Mesendoderm (in vitro differentiated cells): Measurements from ENCODE around the gene GPBP1L1.

ENCODE experiments used
- DNase-seq: peaks from one replicate; pipeline ENCODE4 v3.0.0; 2013
- H2AK5ac ChIP-seq: 2 replicates; pipeline ENCODE4 v1.6.1; 2013; ENCODE audit warnings: low read length, inconsistent platforms
- H2BK120ac ChIP-seq: 2 replicates; pipeline ENCODE4 v1.6.1; 2013; ENCODE audit warnings: low read depth, mild to moderate bottlenecking, low read length, moderate library complexity, mixed read lengths
- H2BK15ac ChIP-seq: replicated peaks from 2 replicates; pipeline ENCODE4 v1.6.1; 2013; ENCODE audit warnings: low read depth, mild to moderate bottlenecking, moderate library complexity
- H2BK5ac ChIP-seq: 2 replicates; pipeline ENCODE4 v1.6.1; 2013; ENCODE audit warnings: low read length, inconsistent platforms
- H3K18ac ChIP-seq: 2 replicates; pipeline ENCODE4 v1.6.1; 2013; ENCODE audit warnings: mild to moderate bottlenecking, low read length, mixed read lengths
- H3K23ac ChIP-seq: one replicate; pipeline ENCODE4 v1.6.1; 2013; ENCODE audit warnings: low read length
- H3K27ac ChIP-seq: 2 replicates; pipeline ENCODE4 v1.5.1; 2013; ENCODE audit warnings: low read depth, mild to moderate bottlenecking, inconsistent platforms, low read length, moderate library complexity
- H3K27me3 ChIP-seq: 2 replicates; pipeline ENCODE4 v1.6.1; 2013; ENCODE audit warnings: low read length, control low read depth, mild to moderate bottlenecking, inconsistent platforms; ENCODE audit not compliant: insufficient read depth, poor library complexity
- H3K36me3 ChIP-seq: 2 replicates; pipeline ENCODE4 v1.6.1; 2013; ENCODE audit warnings: low read length, inconsistent platforms; ENCODE audit not compliant: control insufficient read depth, insufficient read depth
- H3K4ac ChIP-seq: one replicate; pipeline ENCODE4 v1.6.1; 2013; ENCODE audit warnings: low read depth, mild to moderate bottlenecking, low read length, moderate library complexity
- H3K4me1 ChIP-seq: 2 replicates; pipeline ENCODE4 v1.6.1; 2013; ENCODE audit warnings: low read depth, low read length, inconsistent platforms; ENCODE audit not compliant: control insufficient read depth
- H3K4me2 ChIP-seq: 2 replicates; pipeline ENCODE4 v1.6.1; 2013; ENCODE audit warnings: low read length
- H3K4me3 ChIP-seq: 2 replicates; pipeline ENCODE4 v1.5.1; 2013; ENCODE audit warnings: mild to moderate bottlenecking, low read length
- H3K56ac ChIP-seq: one replicate; pipeline ENCODE4 v1.6.1; 2013; ENCODE audit warnings: low read length
- H3K79me1 ChIP-seq: 2 replicates; pipeline ENCODE4 v1.6.1; 2013; ENCODE audit warnings: low read length, inconsistent platforms
- H3K79me2 ChIP-seq: 2 replicates; pipeline ENCODE4 v1.6.1; 2013; ENCODE audit warnings: mild to moderate bottlenecking, low read length; ENCODE audit not compliant: control insufficient read depth, insufficient read depth
- H3K9ac ChIP-seq: 2 replicates; pipeline ENCODE4 v1.6.1; 2013; ENCODE audit warnings: low read length, inconsistent platforms
- H4K5ac ChIP-seq: one replicate; pipeline ENCODE4 v1.6.1; 2013; ENCODE audit warnings: low read length
- H4K8ac ChIP-seq: one replicate; pipeline ENCODE4 v1.6.1; 2013; ENCODE audit warnings: low read depth, mild to moderate bottlenecking, control low read depth, low read length, moderate library complexity
- WGBS: extraction: QIAGEN DNeasy Blood & Tissue Kit; methylation state at CpG from one replicate; pipeline ENCODE4 v1.1.7; 2013; ENCODE audit warnings: low lambda C conversion rate, missing lambda C conversion rate; ENCODE audit not compliant: insufficient coverage; ENCODE audit errors: extremely low coverage; 5-methylcytosine and 5-hydroxymethylcytosine counted together

GPBP1L1 gene

DNA sequence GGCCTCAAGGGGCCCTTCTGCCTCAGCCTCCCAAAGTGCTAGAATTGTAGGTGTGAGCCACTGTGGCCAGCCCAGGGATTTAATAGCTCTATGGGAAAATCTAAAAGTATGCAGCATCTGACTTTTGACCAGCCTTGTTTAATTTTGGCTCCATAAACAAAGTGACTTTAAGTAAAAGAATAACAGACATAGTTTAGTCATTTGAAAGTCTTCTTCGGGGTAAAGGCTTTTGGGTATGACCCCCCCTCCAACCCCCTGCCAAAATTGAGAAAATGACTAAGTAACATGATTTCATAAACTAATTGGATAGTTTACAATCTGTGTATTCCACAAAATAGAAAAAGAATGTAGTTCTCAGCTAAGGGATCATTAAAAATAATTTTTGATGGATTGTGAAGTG is 17.0 kb downstream of the GPBP1L1 start:
- H3K36me3 ChIP-seq = no peaks in the 10 kb centered on the region
- DNase-seq = no peak

DNA sequence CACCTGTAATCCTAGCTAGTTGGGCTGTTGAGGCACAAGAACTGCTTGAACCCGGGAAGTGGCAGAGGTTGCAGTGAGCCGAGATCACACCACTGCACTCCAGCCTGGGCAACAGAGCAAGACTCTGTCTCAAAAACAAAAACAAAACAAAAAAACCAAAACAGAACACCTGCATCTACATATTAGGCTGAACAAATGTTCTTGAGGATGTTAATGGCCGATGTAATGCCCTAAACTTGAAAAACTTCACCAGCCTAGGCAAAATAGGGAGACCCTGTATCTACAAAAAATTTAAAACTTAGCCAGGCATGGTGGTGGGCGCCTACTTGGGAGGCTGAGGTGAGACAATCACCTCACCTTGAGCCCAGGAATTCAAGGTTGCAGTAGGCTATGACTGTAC is 17.8 kb downstream of the GPBP1L1 start:
- H3K79me2 ChIP-seq = peaks cover 77% of the 10 kb centered on the region
- no peak overlapping the region for H3K4me3 ChIP-seq
- H3K9ac ChIP-seq = no peak overlapping the region
- H3K4me2 ChIP-seq = no peak overlapping the region
- WGBS = no CpG with 5 or more reads among the region's 4 CpGs
- H3K27ac ChIP-seq = no peak overlapping the region
- H3K79me1 ChIP-seq = peaks cover 7% of the 10 kb centered on the region
- no peak overlapping the region for H4K8ac ChIP-seq
- H3K27me3 ChIP-seq = no peaks in the 10 kb centered on the region
- H3K4me1 ChIP-seq = no peaks in the 10 kb centered on the region
- no peak overlapping the region for H2AK5ac ChIP-seq
- no peak overlapping the region for H2BK15ac ChIP-seq
- H3K36me3 ChIP-seq = no peaks in the 10 kb centered on the region
- no peak overlapping the region for H3K23ac ChIP-seq
- H2BK120ac ChIP-seq = no peak overlapping the region
- no peak overlapping the region for H3K18ac ChIP-seq
- H3K56ac ChIP-seq = no peak overlapping the region
- no peak overlapping the region for H3K4ac ChIP-seq
- no peak overlapping the region for H2BK5ac ChIP-seq
- DNase-seq = no peak
- H4K5ac ChIP-seq = no peak overlapping the region

More for the DNA sequence above, 17.0 kb downstream of the GPBP1L1 start:
- Histone ChIP-seq H3K79me2 (peaks cover 79% of the 10 kb centered on the region), H4K5ac (no peak overlapping the region), H3K4me2 (no peak overlapping the region), H3K18ac (no peak overlapping the region), H3K27me3 (no peaks in the 10 kb centered on the region), H3K79me1 (peaks cover 10% of the 10 kb centered on the region), H3K4ac (no peak overlapping the region), H3K27ac (no peak overlapping the region), H3K4me3 (no peak overlapping the region), H3K23ac (no peak overlapping the region), H2AK5ac (no peak overlapping the region), H2BK5ac (no peak overlapping the region), H3K9ac (no peak overlapping the region), H3K4me1 (no peaks in the 10 kb centered on the region), H4K8ac (no peak overlapping the region), H2BK120ac (no peak overlapping the region), H2BK15ac (no peak overlapping the region), H3K56ac (no peak overlapping the region)
- no CpG with 5 or more reads among the region's 1 CpG for WGBS

DNA sequence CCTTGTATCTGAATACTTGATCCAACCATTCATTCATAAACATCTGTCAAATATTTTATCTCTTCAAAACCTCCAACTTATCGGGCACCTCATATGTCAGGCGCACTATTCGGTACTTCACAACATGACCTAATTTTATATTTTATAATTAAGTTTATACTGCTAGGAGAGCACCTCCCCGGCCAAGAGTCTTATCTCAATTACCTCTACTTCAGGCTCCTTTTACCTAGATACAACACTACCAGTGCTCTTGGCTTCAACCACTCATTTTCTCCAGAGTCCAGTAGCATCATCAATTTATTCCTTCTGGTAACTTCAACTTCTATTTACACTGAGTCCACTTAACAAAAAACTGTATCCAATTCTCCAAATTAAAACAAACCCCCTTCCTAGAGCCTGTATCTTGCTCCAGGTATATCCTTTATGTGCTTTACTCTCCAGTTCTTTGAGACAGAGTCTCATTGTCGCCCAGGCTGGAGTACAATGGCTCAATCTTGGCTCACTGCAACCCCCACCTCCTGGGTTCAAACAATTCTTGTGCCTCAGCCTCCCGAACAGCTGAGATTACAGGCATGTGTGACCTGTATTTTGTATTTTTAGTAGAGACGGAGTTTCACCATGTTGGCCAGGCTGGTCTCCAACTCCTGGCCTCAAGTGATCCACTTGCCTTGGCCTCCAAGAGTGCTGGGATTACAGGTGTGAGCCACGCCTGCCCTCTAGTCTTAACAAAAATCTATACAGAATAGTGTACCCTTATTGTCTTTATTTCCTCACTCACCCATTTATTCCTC is 18.8 kb downstream of the GPBP1L1 start:
- 100% methylated on average over 3 of the region's 8 CpGs for WGBS
- Histone ChIP-seq H4K5ac (no peak overlapping the region), H3K27ac (no peak overlapping the region), H3K4me3 (no peak overlapping the region), H2AK5ac (no peak overlapping the region), H3K79me2 (peaks cover 75% of the 10 kb centered on the region), H3K23ac (no peak overlapping the region), H3K36me3 (no peaks in the 10 kb centered on the region), H3K4ac (no peak overlapping the region), H3K9ac (no peak overlapping the region), H2BK120ac (no peak overlapping the region), H3K4me2 (no peak overlapping the region), H3K4me1 (no peaks in the 10 kb centered on the region), H3K18ac (no peak overlapping the region), H2BK15ac (no peak overlapping the region), H3K79me1 (peaks cover 4% of the 10 kb centered on the region), H3K27me3 (no peaks in the 10 kb centered on the region), H3K56ac (no peak overlapping the region), H4K8ac (no peak overlapping the region), H2BK5ac (no peak overlapping the region)
- no peak for DNase-seq

DNA sequence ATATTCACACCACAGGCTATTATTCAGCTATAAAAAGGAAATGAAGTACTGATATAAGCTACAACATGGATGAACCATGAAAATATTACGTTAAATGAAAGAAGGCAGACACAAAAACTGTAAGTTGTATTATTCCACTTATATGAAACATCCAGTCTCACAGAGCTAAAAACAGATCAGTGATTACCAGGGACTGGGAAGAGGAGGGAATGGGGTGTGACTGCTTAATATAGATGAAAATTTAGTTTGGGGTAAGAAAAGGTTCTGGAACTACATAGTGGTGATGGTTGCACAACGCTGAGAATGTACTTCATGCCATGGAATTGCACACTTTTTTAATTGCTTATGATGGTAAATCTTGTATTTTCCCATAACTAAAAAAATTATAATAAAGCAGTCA is 19.5 kb downstream of the GPBP1L1 start:
- Histone ChIP-seq H3K79me1 (peaks cover 6% of the 10 kb centered on the region), H3K4me1 (no peaks in the 10 kb centered on the region), H2BK15ac (no peak overlapping the region), H2AK5ac (no peak overlapping the region), H4K8ac (no peak overlapping the region), H3K27ac (no peak overlapping the region), H3K9ac (no peak overlapping the region), H2BK120ac (no peak overlapping the region), H3K4me2 (no peak overlapping the region), H3K36me3 (no peaks in the 10 kb centered on the region), H3K4me3 (no peak overlapping the region), H3K27me3 (no peaks in the 10 kb centered on the region), H3K18ac (no peak overlapping the region), H3K79me2 (peaks cover 73% of the 10 kb centered on the region), H2BK5ac (no peak overlapping the region), H3K4ac (no peak overlapping the region), H3K23ac (no peak overlapping the region), H3K56ac (no peak overlapping the region), H4K5ac (no peak overlapping the region)
- no peak for DNase-seq
- WGBS = no CpG with 5 or more reads among the region's 2 CpGs

DNA sequence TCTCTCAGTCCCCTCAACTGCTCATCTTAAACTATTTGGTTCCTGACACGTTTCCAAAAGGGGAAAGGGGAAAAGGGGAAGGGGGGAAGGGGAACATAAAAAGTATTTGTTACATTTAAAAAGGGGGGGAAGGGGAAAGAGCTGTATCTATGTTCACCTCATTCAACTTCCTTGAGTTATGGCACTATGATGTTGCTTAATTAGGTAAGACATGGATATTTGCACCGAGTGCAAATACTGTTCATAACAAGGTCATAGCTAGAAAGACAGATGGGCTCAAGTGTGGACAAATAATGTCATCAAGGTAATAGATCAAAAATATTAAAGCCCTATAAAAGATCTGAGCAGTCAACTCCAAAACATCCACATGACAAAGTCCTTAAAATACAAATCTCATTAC is 26.0 kb downstream of the GPBP1L1 start:
- Histone ChIP-seq H2BK15ac (no peak overlapping the region), H3K79me2 (peaks cover 31% of the 10 kb centered on the region), H3K23ac (no peak overlapping the region), H3K27me3 (no peaks in the 10 kb centered on the region), H3K79me1 (peaks cover 6% of the 10 kb centered on the region), H3K18ac (no peak overlapping the region), H3K4me3 (no peak overlapping the region), H3K36me3 (peaks cover 3% of the 10 kb centered on the region), H4K5ac (no peak overlapping the region), H3K56ac (no peak overlapping the region), H4K8ac (no peak overlapping the region), H2BK120ac (no peak overlapping the region), H3K4me1 (no peaks in the 10 kb centered on the region), H2BK5ac (no peak overlapping the region), H3K9ac (no peak overlapping the region), H3K4ac (no peak overlapping the region), H2AK5ac (no peak overlapping the region), H3K27ac (no peak overlapping the region), H3K4me2 (no peak overlapping the region)
- no peak for DNase-seq
- WGBS = no CpG with 5 or more reads among the region's 2 CpGs

DNA sequence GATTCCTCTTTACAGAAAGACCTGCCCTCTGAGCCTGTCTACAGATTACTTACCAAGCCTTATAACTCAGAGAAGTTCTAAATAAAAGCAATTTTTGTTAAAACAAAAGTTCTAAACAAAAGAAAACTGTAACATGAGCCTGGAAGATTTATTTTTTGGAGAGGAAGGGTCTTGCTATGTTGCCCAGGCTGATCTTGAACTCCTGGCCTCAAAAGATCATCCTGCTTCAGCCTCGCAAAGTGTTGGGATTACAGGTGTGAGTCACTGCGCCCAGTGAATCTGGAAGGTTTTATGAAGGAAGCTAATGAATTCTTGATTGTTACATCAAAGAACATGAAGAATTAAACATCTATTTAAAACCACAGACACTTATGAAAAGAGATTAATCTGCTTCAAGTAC is 27.1 kb downstream of the GPBP1L1 start:
- no peak overlapping the region for H3K27ac ChIP-seq
- no peak overlapping the region for H4K8ac ChIP-seq
- no peak overlapping the region for H2BK120ac ChIP-seq
- no peak overlapping the region for H3K18ac ChIP-seq
- H3K36me3 ChIP-seq = peaks cover 6% of the 10 kb centered on the region
- no peak overlapping the region for H3K4me3 ChIP-seq
- DNase-seq = no peak
- H3K56ac ChIP-seq = no peak overlapping the region
- peaks cover 8% of the 10 kb centered on the region for H3K79me1 ChIP-seq
- no peaks in the 10 kb centered on the region for H3K4me1 ChIP-seq
- H3K4ac ChIP-seq = no peak overlapping the region
- no peak overlapping the region for H2AK5ac ChIP-seq
- no CpG with 5 or more reads among the region's 2 CpGs for WGBS
- no peak overlapping the region for H2BK15ac ChIP-seq
- H2BK5ac ChIP-seq = no peak overlapping the region
- H3K9ac ChIP-seq = no peak overlapping the region
- H3K4me2 ChIP-seq = no peak overlapping the region
- H4K5ac ChIP-seq = no peak overlapping the region
- no peaks in the 10 kb centered on the region for H3K27me3 ChIP-seq
- no peak overlapping the region for H3K23ac ChIP-seq
- H3K79me2 ChIP-seq = peaks cover 20% of the 10 kb centered on the region
